Vagina (tissue), 2 donors: ENCODE results near the gene ADCY3.

Experiments used
- POLR2A ChIP-seq, 2 donors: fragments of 450-650 bp; IDR thresholded peaks; one replicate each; pipeline ENCODE4 v1.6.1; 2017; ENCODE audit warnings: antibody characterized with exemption in 2 of 2, mild to moderate bottlenecking in 2 of 2, moderate library complexity in 2 of 2
- POLR2AphosphoS5 ChIP-seq, 2 donors: sonication (generic); formaldehyde crosslinking; IDR thresholded peaks; one replicate each; pipeline ENCODE4 v1.9.0; 2017; ENCODE audit warnings: antibody characterized with exemption in 2 of 2, mild to moderate bottlenecking in 2 of 2, low read depth in 1 of 2; ENCODE audit not compliant: insufficient read depth in 1 of 2

GRCh38 chr2:24907116-24907515 is 12.9 kb downstream of the ADCY3 start:
- no peak for TF ChIP-seq POLR2AphosphoS5 (IDR thresholded peaks at IDR 0.05; ENCODE audit: insufficient read depth in 1 of 2, low read depth in 1 of 2)
- no peak for TF ChIP-seq POLR2A (IDR thresholded peaks at IDR 0.05)
